HG03135 (cell line): ENCODE measurements around the gene SNRPD2.
A peak's percentile ranks its signal among the peaks of the same experiment; 100 is the strongest.
"Not testable (repeated sequence)": the region's sequence is repeated elsewhere in the genome, so short reads cannot be mapped to it uniquely, and the experiment has no call there.

ENCODE experiments used
- ATAC-seq: cut with Tn5 transposase; IDR thresholded peaks from one replicate; pipeline ENCODE4 v1.9.1; 2021; ENCODE audit warnings: mild to moderate bottlenecking, moderate library complexity; ENCODE audit not compliant: unreplicated experiment

The SNRPD2 gene

GRCh38 chr19:45691516-45692186 lies at the start of gene SNRPD2:
Gene SNRPD2, minus strand, starts transcription at chr19:45691953. Its CDS starts 65 bp downstream, at chr19:45691888.
- peak; percentile 48 for ATAC-seq

GRCh38 chr19:45739498-45740439 lies 48.0 kb upstream of the SNRPD2 start:
- ATAC-seq = no peak

- ATAC-seq = no peak
These were observed 41.5 kb upstream of the SNRPD2 start, which contains the start of gene MEIOSIN for GRCh38 chr19:45733160-45733810. Gene MEIOSIN, plus strand, starts transcription at chr19:45733439. Its CDS starts 1,938 bp downstream, at chr19:45735377.

- ATAC-seq = peak; percentile 93
These were observed 38.9 kb upstream of the SNRPD2 start, which contains the start of gene FBXO46 for GRCh38 chr19:45730368-45731288. Gene FBXO46, minus strand, starts transcription at chr19:45730896. Its CDS starts 17,401 bp downstream, at chr19:45713495.

GRCh38 chr19:45729800-45730290 lies 38.1 kb upstream of the SNRPD2 start:
- no peak for ATAC-seq

- ATAC-seq = not testable (repeated sequence)
These were observed 36.9 kb upstream of the SNRPD2 start for GRCh38 chr19:45728683-45729082.

DNA sequence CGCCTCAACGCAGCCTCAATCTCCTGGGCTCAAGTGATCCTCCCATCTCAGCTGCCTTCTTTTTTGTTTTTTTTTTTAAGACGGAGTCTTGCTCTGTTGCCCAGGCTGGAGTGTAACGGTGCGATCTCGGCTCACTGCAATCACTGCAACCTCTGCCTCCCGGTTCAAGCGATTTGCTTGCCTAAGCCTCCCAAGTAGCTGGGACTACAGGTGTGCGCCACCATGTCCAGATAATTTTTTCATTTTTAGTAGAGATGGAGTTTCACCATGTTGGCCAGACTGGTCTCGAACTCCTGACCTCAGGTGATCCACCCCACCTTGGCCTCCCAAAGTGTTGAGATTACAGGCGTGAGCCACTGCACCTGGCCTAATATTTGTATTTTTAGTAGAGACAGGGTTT lies 28.3 kb upstream of the SNRPD2 start:
- not testable (repeated sequence) for ATAC-seq

DNA sequence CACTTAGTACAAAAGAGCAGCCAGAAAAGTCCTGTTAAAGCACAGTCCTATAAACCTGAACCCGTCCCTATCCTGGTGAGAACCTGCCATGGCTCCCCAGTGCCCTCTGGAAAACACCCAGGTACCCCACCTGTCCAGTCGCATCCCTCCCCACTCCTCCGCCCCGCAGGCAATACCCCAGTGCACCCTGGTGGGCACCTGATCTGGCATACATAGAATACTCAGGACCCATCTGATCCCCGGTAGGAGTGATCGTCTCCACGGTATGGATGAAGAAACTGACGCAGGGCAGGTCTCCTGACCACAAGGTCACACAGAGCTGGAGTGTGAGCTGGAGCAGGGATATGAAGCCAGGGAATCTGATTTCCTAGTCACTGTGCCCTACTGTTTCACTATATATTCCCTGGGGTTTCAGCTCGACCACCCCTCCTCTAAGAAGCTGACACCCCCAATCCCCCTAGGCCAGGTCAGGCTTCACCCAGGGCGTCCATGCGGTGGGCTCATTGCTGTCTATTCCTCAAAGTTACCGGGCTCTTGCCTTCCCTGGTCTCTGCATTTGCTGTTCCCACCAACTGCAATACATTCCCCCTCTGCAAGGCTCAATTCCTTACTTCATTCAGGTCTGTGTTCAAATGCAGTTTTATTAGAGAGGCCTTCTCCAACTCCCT lies 26.4 kb upstream of the SNRPD2 start:
- no peak for ATAC-seq

- ATAC-seq = peak; percentile 92
These were observed 25.6 kb upstream of the SNRPD2 start for GRCh38 chr19:45717131-45717982.

DNA sequence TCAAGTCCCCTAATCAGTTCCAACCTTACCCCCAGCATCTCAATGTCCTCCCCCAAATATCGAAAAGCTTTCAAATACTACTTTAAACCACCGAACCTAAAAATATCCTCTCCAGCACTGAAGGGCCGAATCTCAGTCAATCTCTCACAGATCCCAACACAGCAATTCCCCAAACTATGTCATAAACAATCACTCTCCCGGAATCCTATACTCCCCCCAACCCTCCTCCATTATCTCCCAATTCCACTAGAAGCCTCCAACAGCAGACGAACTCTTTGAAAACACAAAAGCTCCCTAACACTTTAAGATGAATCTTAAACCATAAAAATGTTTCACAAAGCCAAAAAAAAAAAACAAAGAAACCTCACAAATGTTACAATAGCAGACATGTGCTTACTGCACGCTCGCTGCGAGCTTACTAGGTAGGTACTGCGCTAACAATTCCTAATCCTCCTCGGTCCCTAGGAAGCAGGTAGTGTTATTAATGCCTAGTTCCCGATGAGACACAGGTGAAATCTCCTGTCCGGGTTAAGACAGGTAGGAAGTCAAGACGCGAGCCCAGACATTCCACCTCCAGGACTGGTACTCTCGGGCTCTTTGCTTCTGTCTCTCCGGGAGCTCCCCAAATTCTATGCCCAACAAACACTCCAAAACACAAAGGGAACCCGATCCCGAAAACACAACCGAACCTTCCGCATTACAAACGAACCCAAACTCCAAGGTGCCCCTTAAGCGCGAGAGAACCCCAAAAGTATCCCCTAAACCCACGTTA lies 24.8 kb upstream of the SNRPD2 start:
- ATAC-seq = no peak

GRCh38 chr19:45715139-45715538 lies 23.4 kb upstream of the SNRPD2 start:
- no peak for ATAC-seq

DNA sequence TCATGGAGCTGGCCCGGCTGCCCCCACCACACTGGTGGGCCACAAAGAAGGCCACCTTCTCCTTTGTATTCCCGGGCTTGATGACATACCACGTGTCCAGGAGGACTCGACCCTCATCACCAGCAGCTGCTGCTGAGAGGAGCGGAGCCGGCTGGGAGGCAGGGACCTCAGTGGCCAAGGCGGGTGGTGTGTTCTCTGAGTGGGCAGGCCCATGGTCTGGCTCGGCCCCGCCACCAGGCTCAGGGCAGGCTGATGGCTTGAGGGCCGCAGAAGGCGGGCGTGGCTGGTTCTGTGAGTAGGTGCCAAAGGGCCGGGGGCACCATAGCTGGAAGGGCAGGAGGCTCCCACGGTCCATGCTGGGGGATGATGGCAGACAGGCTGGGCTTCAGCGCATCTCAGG lies 21.4 kb upstream of the SNRPD2 start:
- no peak for ATAC-seq

DNA sequence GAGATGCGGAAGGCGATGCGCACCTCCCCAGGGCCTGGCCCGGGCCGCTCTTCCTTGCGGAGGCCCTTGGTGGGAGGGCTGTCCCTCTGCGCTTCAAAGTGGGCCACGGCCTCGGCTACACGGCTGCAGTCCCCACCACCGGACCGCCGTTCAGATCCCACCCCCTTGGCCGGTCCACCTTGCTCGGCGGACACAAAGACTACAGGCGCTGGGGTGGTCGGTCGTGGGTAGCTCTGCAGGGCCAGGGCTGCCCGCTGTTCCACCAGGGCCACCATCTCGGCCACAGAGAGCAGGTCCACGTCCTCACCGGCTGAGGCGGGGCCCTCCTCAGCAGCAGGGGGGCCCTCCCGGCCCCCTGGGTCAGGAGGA lies 20.9 kb upstream of the SNRPD2 start:
- ATAC-seq = no peak

- ATAC-seq = no peak
These were observed 20.3 kb upstream of the SNRPD2 start for GRCh38 chr19:45711851-45712698.

DNA sequence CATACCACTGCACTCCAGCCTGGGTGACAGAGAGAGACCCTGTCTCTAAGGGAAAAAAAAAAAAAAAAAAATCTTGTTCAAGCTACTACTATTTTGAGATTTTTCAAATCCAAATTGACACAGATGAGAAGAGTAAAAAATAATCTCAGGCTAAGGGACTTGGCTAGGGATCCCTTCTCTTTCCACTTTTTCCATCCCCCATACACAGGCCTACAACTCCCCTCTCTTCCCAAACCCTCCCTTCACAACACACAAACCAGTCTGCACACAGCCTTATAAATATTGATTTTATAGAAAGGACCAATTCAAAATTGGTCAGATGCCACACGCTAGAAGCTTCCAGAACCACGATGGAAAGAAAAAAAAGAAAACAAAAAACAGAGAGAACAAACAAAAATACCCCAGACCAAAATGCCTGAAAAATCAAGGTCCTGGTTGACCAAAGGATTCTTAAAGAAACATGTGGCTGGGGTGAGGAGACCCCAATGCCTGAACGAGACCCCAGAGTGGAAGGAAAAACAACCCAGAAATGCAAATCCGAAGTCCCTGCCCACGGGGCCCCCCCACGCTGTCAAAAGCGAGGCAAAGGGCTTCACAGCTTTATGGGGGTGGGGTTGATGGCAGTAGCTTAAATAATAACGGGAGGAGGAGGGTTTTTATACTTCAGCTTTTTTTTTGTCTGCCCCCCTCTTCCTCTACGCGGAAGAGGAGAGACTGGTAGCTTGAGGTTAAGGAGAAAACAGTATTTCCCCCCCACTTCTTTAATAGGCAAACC lies 18.8 kb upstream of the SNRPD2 start:
- no peak for ATAC-seq
